Hematopoietic multipotent progenitor cell treated with erythropoietin and hydrocortisone succinate and interleukin-3 and kit ligand, for 8 days (in vitro differentiated cells): Measurements from ENCODE around the gene TTBK1.
"Not testable (repeated sequence)": the region's sequence is repeated elsewhere in the genome, so short reads cannot be mapped to it uniquely, and the experiment has no call there.

Experiments used
- DNase-seq: peaks from one replicate; pipeline ENCODE4 v3.0.0-alpha.2; 2015

The TTBK1 gene

DNA sequence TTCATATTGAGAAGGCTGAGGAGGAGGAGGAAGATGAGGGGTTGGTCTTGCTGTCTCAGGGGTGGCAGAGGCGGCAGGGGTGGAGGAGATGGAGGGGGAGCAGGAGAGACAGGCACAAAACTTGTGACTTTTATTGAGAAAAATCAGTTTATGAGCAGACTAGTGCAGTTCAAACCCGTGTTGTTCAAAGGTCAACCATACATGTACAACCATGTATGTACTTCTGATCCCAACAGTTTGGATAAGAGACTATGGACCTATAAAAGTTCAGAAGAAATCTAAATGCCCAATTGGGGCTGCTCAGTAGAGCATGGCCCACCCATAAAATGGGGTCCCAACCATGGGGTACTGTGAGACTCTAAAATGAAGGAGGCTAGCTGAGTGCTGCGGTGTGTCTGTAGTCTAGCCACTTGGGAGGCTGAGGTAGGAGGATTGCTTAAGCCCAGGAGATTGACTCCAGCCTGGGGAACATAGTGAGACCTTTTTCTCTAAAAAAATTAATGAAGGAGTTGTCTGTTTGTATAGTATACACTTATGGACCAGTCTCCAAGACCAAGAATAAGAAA, 47.1 kb downstream of the TTBK1 start:
- DNase-seq, result no peak

- no peak for DNase-seq
Observed at GRCh38 chr6:43290905-43291355, 47.6 kb downstream of the TTBK1 start.

GRCh38 chr6:43291708-43292107, 48.4 kb downstream of the TTBK1 start:
- no peak for DNase-seq

GRCh38 chr6:43292341-43292740, 49.1 kb downstream of the TTBK1 start:
- no peak for DNase-seq

GRCh38 chr6:43292763-43293318, 49.6 kb downstream of the TTBK1 start:
- no peak for DNase-seq

- DNase-seq, result no peak
Observed at GRCh38 chr6:43293698-43294097, 50.4 kb downstream of the TTBK1 start.

GRCh38 chr6:43294536-43294935, 51.3 kb downstream of the TTBK1 start:
- DNase-seq, result no peak

- DNase-seq, result no peak
Observed at GRCh38 chr6:43295456-43295855, 52.2 kb downstream of the TTBK1 start.

GRCh38 chr6:43296780-43297497, 53.7 kb downstream of the TTBK1 start:
- DNase-seq, result no peak

GRCh38 chr6:43297644-43298564, 54.6 kb downstream of the TTBK1 start, which contains the start of gene SLC22A7:
TSS of gene SLC22A7 (plus strand) at chr6:43298260. CDS start at chr6:43298359, 99 bp downstream.
- DNase-seq, result no peak

GRCh38 chr6:43298565-43299337, 55.5 kb downstream of the TTBK1 start:
- no peak for DNase-seq

- DNase-seq, result no peak
Observed at GRCh38 chr6:43299338-43300293, 56.3 kb downstream of the TTBK1 start.

DNA sequence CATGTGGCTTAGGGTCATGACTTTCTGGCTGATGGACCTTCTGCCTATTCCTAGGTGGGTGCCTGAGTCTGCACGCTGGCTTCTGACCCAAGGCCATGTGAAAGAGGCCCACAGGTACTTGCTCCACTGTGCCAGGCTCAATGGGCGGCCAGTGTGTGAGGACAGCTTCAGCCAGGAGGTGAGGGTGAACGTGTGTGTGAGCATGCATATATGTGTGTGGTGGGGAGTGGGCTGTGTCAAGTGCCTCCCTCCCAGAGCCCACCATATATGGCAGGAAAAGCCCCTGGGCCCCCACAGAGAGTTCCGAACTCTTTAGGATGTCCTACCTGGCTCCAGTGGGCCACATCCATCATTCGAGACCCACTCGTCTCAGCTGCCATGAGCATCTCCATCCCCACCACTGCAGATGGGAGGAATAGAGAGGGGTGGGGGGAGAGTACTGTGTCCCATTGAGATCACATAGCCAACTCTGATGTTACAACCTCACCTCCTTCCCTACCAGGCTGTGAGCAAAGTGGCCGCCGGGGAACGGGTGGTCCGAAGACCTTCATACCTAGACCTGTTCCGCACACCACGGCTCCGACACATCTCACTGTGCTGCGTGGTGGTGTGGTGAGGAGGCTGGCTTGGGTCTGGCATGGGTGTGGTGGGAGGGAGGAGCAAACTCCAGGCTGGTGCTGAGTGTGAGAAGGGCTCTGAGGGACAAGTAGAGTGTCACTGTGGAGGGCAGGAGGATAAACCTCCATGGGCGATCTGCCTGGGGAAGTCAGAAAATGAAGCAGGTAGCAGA, 58.0 kb downstream of the TTBK1 start:
- DNase-seq, result no peak

- no peak for DNase-seq
Observed at GRCh38 chr6:43302126-43302525, 58.8 kb downstream of the TTBK1 start.

DNA sequence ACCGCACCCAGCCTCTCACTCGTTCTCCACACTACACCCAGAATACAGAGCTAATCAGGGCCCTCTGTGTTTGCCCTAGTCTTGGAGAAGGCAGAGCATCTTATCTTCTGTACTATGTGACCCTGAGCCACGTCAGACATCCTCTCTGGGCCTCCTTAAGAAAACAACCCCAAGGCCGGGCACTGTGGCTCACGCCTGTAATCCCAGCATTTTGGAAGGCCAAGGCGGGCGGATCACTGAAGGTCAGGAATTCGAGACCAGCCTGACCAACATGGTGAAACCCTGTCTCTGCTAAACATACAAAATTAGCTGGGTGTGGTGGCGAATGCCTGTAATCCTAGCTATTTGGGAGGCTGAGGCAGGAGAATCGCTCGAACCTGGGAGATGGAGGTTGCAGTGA, 59.7 kb downstream of the TTBK1 start:
- DNase-seq, result not testable (repeated sequence)

- no peak for DNase-seq
Observed at GRCh38 chr6:43303751-43304331, 60.6 kb downstream of the TTBK1 start.

- no peak for DNase-seq
Observed at GRCh38 chr6:43304361-43304760, 61.1 kb downstream of the TTBK1 start.

- DNase-seq, result no peak
Observed at GRCh38 chr6:43304882-43305281, 61.6 kb downstream of the TTBK1 start.

GRCh38 chr6:43306086-43306485, 62.8 kb downstream of the TTBK1 start:
- no peak for DNase-seq
